ENCODE data around the gene C1orf122. TPM values are rescaled to one million over a fixed set of nuclear protein-coding genes. Genes with fewer than 3 reads are reported as not detected.

Gene C1orf122
- total RNA-seq, 4 donors from 2014 or later, result 69.9 to 103 (median 94.3) TPM

DNA sequence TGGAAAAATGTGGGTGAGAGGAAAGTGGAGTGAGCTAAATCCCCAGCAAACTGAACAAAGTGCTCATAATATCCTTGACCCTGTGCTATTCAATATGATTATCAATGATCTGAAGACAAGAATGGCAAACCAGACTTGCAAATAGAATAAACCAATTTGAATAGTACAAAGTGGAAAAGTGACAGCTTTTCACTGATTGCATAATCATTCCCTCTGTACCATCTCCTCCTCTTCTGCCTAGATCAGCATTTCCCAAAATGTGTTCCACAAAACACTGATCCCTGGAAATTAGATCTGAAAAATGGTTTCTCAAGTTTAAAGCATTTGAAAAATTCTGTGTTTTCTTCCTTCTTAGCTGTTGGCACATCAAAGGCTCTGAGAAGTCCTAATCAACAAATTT is 43.7 kb downstream of the C1orf122 start:
- H3K4me1 ChIP-seq, result peaks cover 37 to 75% (median 57%) of the 10 kb centered on the region in 4 donors
- intact Hi-C loops (cut with DNase I), result no loop called here
- H3K36me3 ChIP-seq, result peaks cover 3 to 24% (median 15%) of the 10 kb centered on the region in 4 donors

DNA sequence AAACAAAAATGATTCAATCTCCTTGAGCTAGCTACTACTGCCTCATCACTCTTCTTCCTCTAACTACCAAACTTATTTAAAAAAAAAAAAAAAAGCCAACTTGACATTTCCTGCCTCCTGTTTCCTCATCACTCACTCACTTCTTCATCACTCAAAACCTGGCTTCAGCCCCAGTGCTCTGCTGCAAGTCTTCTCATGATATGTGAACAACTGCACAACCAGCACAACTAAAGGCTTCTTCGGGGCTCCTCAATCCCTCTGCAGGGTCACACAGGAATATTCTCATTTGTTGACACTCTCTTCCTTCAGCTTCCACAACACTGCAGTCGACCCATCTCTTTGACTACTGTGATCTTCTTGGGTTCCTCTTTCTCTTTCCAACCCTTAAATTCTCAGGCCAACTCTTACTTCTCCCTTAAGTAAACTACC is 44.2 kb downstream of the C1orf122 start:
- H3K4me1 ChIP-seq, result peaks cover 42 to 75% (median 60%) of the 10 kb centered on the region in 4 donors
- no peaks in the 10 kb centered on the region for H3K9me3 ChIP-seq
- H3K36me3 ChIP-seq, result peaks cover 3 to 29% (median 19%) of the 10 kb centered on the region in 4 donors
- WGBS, result 70% methylated on average over 2 of the region's 2 CpGs
- intact Hi-C loops (cut with DNase I), result no loop called here
- no peak overlapping the region for H3K4me3 ChIP-seq
- DNase-seq (ENCODE audit: extremely low spot score), result no peak
- no peak overlapping the region for H3K27ac ChIP-seq (replicated peaks in 1 of 4)
- TF ChIP-seq POLR2A (IDR thresholded peaks at IDR 0.05; ENCODE audit: low read depth) (no peak), EP300 (IDR thresholded peaks at IDR 0.05) (no peak), POLR2AphosphoS5 (IDR thresholded peaks at IDR 0.05) (no peak)
- TF ChIP-seq, protein P1, sequence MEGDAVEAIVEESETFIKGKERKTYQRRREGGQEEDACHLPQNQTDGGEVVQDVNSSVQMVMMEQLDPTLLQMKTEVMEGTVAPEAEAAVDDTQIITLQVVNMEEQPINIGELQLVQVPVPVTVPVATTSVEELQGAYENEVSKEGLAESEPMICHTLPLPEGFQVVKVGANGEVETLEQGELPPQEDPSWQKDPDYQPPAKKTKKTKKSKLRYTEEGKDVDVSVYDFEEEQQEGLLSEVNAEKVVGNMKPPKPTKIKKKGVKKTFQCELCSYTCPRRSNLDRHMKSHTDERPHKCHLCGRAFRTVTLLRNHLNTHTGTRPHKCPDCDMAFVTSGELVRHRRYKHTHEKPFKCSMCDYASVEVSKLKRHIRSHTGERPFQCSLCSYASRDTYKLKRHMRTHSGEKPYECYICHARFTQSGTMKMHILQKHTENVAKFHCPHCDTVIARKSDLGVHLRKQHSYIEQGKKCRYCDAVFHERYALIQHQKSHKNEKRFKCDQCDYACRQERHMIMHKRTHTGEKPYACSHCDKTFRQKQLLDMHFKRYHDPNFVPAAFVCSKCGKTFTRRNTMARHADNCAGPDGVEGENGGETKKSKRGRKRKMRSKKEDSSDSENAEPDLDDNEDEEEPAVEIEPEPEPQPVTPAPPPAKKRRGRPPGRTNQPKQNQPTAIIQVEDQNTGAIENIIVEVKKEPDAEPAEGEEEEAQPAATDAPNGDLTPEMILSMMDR (IDR thresholded peaks at IDR 0.05), result no peak
- H3K27me3 ChIP-seq, result no peaks in the 10 kb centered on the region

More for the DNA sequence above, 43.7 kb downstream of the C1orf122 start:
- no peaks in the 10 kb centered on the region for H3K9me3 ChIP-seq
- TF ChIP-seq EP300 (IDR thresholded peaks at IDR 0.05) (no peak), POLR2A (IDR thresholded peaks at IDR 0.05; ENCODE audit: low read depth) (no peak)
- DNase-seq (ENCODE audit: extremely low spot score), result no peak
- H3K4me3 ChIP-seq, result no peak overlapping the region
- no peak overlapping the region for H3K27ac ChIP-seq (replicated peaks in 1 of 4)
- H3K27me3 ChIP-seq, result no peaks in the 10 kb centered on the region

DNA sequence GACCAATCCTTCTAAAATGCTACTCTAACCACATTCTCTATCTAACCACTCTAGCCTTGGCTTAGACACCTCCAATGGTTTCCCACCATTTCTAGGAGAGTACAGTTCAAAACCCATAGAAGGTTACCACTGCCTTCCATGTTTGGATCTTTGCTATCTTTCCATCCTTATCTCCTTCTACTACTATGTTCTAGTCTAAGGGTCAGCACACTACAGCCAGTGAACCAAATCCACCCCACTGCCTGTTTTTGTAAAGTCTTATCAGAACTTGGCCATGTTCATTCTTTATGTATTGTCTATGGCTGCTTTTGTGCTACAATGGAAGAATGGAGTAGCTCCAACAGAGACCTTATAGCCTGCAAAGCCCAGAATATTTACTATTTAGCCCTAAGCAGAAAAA is 45.6 kb downstream of the C1orf122 start:
- intact Hi-C loops (cut with DNase I), result no loop called here
- TF ChIP-seq POLR2A (IDR thresholded peaks at IDR 0.05; ENCODE audit: low read depth) (no peak), POLR2AphosphoS5 (IDR thresholded peaks at IDR 0.05) (no peak), EP300 (IDR thresholded peaks at IDR 0.05) (no peak)
- TF ChIP-seq, protein P1 (IDR thresholded peaks at IDR 0.05), result no peak

DNA sequence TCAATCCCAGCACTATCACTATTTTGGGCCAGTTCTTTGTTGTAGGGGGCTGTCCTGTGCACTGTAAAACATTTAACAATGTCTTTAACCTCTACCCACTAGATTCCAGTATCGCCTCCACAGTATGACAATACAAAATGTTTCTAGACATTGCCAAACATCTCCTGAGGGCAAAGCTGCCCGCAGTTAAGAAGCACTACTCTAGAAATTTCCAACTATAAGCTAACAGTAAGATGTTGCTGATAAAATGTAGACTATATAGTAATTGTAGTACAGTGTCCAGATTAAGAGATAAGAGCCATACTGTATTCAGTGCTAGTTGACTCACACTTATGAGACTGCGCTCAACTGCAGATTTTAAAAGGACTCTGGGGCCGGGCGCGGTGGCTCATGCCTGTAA is 46.8 kb downstream of the C1orf122 start:
- Histone ChIP-seq H3K4me1 (peaks cover 58 to 93% (median 77%) of the 10 kb centered on the region in 4 donors), H3K4me3 (no peak overlapping the region), H3K9me3 (no peaks in the 10 kb centered on the region), H3K36me3 (peaks cover 3 to 35% (median 26%) of the 10 kb centered on the region in 4 donors), H3K27me3 (no peaks in the 10 kb centered on the region), H3K27ac (replicated peaks in 1 of 4) (no peak overlapping the region)
- DNase-seq (ENCODE audit: extremely low spot score), result no peak
- 98% methylated on average over 6 of the region's 6 CpGs for WGBS
- TF ChIP-seq, protein P1 (IDR thresholded peaks at IDR 0.05), result no peak
- no peak for TF ChIP-seq POLR2A (IDR thresholded peaks at IDR 0.05; ENCODE audit: low read depth)
- TF ChIP-seq EP300 (IDR thresholded peaks at IDR 0.05), result no peak
- TF ChIP-seq POLR2AphosphoS5 (IDR thresholded peaks at IDR 0.05), result no peak
- intact Hi-C loops (cut with DNase I), result no loop called here

More for the DNA sequence above, 45.6 kb downstream of the C1orf122 start:
- Histone ChIP-seq H3K36me3 (peaks cover 3 to 38% (median 26%) of the 10 kb centered on the region in 4 donors), H3K4me3 (no peak overlapping the region), H3K4me1 (peaks cover 51 to 84% (median 70%) of the 10 kb centered on the region in 4 donors), H3K9me3 (no peaks in the 10 kb centered on the region), H3K27me3 (no peaks in the 10 kb centered on the region), H3K27ac (replicated peaks in 1 of 4) (no peak overlapping the region)
- no peak for DNase-seq (ENCODE audit: extremely low spot score)

Other genes with a start within 250 kb of the C1orf122 start
- 10 to 100 TPM; 25.1 to 36.4 (median 27.0) TPM for gene GNL2, start 211.9 kb upstream of the C1orf122 start, total RNA-seq
- gene RSPO1, start 172.9 kb upstream of the C1orf122 start, total RNA-seq, result 1 to 10 TPM; 1.0 to 1.8 (median 1.5) TPM
- under 1 TPM in 3 of 4 donors, not detected in 1; 0.26 to 0.42 (median 0.40) TPM for gene CDCA8, start 115.3 kb upstream of the C1orf122 start, total RNA-seq
- gene EPHA10, start 42.7 kb upstream of the C1orf122 start, total RNA-seq, result under 1 TPM; 0.17 to 0.83 (median 0.39) TPM
- 1 to 10 TPM; 1.2 to 3.3 (median 1.5) TPM for gene MANEAL, start 13.9 kb upstream of the C1orf122 start, total RNA-seq
- gene YRDC, start 418 bp downstream of the C1orf122 start, total RNA-seq, result 10 to 100 TPM; 10.8 to 19.1 (median 14.3) TPM
- gene MTF1, start 51.8 kb downstream of the C1orf122 start, total RNA-seq, result 1 to 10 TPM; 4.0 to 7.4 (median 6.7) TPM
- gene INPP5B, start 139.3 kb downstream of the C1orf122 start, total RNA-seq, result 10 to 100 TPM; 31.1 to 38.9 (median 36.8) TPM
- gene SF3A3, start 182.2 kb downstream of the C1orf122 start, total RNA-seq, result 10 to 100 TPM; 38.2 to 42.4 (median 40.6) TPM
- 10 to 100 TPM; 38.3 to 76.9 (median 52.9) TPM for gene FHL3, start 197.7 kb downstream of the C1orf122 start, total RNA-seq
- gene UTP11, start 204.9 kb downstream of the C1orf122 start, total RNA-seq, result 10 to 100 TPM; 39.7 to 55.8 (median 42.4) TPM
- gene POU3F1, start 239.0 kb downstream of the C1orf122 start, total RNA-seq, result 1 to 10 TPM in 1 of 4 donors, under 1 TPM in 2, not detected in 1; 0.29 to 1.3 (median 0.33) TPM